Spleen (tissue), 11 donors: ENCODE results near the gene SLC1A3. TPM values are rescaled to one million over a fixed set of nuclear protein-coding genes. Genes with fewer than 3 reads are reported as not detected.

Experiments used
- DNase-seq: peaks from one replicate; pipeline ENCODE4 v3.0.0-alpha.2; 2020
- H3K27ac ChIP-seq, 8 donors: fragments of 200-600 bp; sonication (generic) in 7 of 8; 1 replicate in 4 of 8; 2 replicates in 4 of 8; pipeline versions ENCODE4 v1.5.0 to v1.8.0; 2016 to 2021; ENCODE audit warnings: inconsistent platforms in 4 of 8, mild to moderate bottlenecking in 4 of 8, moderate library complexity in 1 of 8
- H3K27me3 ChIP-seq, 7 donors: fragments of 200-600 bp; sonication (generic) in 6 of 7; replicated peaks in 1 of 7; 1 replicate in 4 of 7; 2 replicates in 3 of 7; pipeline versions ENCODE4 v1.5.0 to v1.8.0; 2016 to 2021; ENCODE audit warnings: inconsistent platforms in 3 of 7, mild to moderate bottlenecking in 1 of 7
- H3K36me3 ChIP-seq, 6 donors: fragments of 200-600 bp; sonication (generic) in 5 of 6; 1 replicate in 4 of 6; 2 replicates in 2 of 6; pipeline versions ENCODE4 v1.5.0 to v1.8.0; 2016 to 2021; ENCODE audit warnings: inconsistent platforms in 2 of 6
- H3K4me1 ChIP-seq, 6 donors: fragments of 200-600 bp; sonication (generic) in 5 of 6; 1 replicate in 3 of 6; 2 replicates in 3 of 6; pipeline versions ENCODE4 v1.5.0 to v1.8.0; 2016 to 2021; ENCODE audit warnings: inconsistent platforms in 3 of 6
- H3K4me3 ChIP-seq, 8 donors: fragments of 200-600 bp; sonication (generic) in 7 of 8; 1 replicate in 4 of 8; 2 replicates in 4 of 8; pipeline versions ENCODE4 v1.5.0 to v1.8.0; 2016 to 2021; ENCODE audit warnings: inconsistent platforms in 4 of 8, mild to moderate bottlenecking in 4 of 8, moderate library complexity in 2 of 8
- H3K9me3 ChIP-seq, 8 donors: fragments of 200-600 bp; sonication (generic) in 7 of 8; 1 replicate in 4 of 8; 2 replicates in 4 of 8; pipeline versions ENCODE4 v1.5.0 to v1.8.0; 2016 to 2021; ENCODE audit warnings: inconsistent platforms in 4 of 8
- POLR2A ChIP-seq, 3 donors: fragments of 450-650 bp; IDR thresholded peaks; one replicate each; pipeline ENCODE4 v1.5.1; 2017; ENCODE audit warnings: antibody characterized with exemption in 3 of 3, mild to moderate bottlenecking in 1 of 3
- POLR2AphosphoS5 ChIP-seq, 3 donors: sonication (generic); formaldehyde crosslinking; IDR thresholded peaks; one replicate each; pipeline ENCODE4 v1.5.1; 2017; ENCODE audit warnings: antibody characterized with exemption in 3 of 3
- WGBS, 5 donors: extraction: QIAGEN DNeasy Blood & Tissue Kit in 3 of 5; methylation state at CpG; one replicate each; pipeline versions ENCODE4 v1.1.5 to v1.1.7; 2013 to 2018; 5-methylcytosine and 5-hydroxymethylcytosine counted together
- intact Hi-C: fragments of 100-400 bp; cut with DNase I; formaldehyde crosslinking; loops from one replicate; pipeline ENCODE4 v1.15.0; 2023; ENCODE audit warnings: low total_unique reads
- polyA plus RNA-seq, 3 donors: library from polyadenylated mRNA; stranded (reverse); fragments of 200-250 nt; gene quantifications; one replicate each; pipeline ENCODE4 v1.2.1, GENCODE V29; 2013
- total RNA-seq, 7 donors: library from RNA; depleted of rRNA in 3 of 7; stranded (reverse); fragments of >200 nt in 3 of 7; fragmentation: NEBNext Ultra II Directional in 4 of 7; extraction: Animal tissue kit (Norgen Biotek cat#: 25700) in 4 of 7; gene quantifications; one replicate each; pipeline versions ENCODE4 v1.1.0 to v1.2.1, GENCODE V29; 2016 to 2021
- TF ChIP-seq, protein P1 (sequence below), 11 experiments: fragments of 200-600 bp in 7 of 11; fragments of 450-650 bp in 4 of 11; sonication (generic) in 4 of 11; IDR thresholded peaks in 8 of 11; conservative IDR thresholded peaks in 3 of 11; 1 replicate in 7 of 11; 2 replicates in 4 of 11; pipeline versions ENCODE4 v1.4.0 to v1.8.0; 2016 to 2021; ENCODE audit warnings: antibody characterized with exemption in 11 of 11, inconsistent platforms in 4 of 11, mild to moderate bottlenecking in 1 of 11
- donor health status: healthy with polysubstance abuse.
- donor health status: DM: no; HTN: no; CAD: no; lungs with moderate emphysema.
- donor health status: DM: no; HTN: no; CAD: no.
- donor health status: Bipolar disorder and iron deficiency.
- donor health status: healthy.
- donor health status: DM: no; HTN: no; CAD: no.
- donor health status: DM: yes; HTN: yes; CAD: no.

Gene SLC1A3
- total and polyA plus RNA-seq, 10 donors = 1.5 to 54.7 (median 25.2) TPM

DNA sequence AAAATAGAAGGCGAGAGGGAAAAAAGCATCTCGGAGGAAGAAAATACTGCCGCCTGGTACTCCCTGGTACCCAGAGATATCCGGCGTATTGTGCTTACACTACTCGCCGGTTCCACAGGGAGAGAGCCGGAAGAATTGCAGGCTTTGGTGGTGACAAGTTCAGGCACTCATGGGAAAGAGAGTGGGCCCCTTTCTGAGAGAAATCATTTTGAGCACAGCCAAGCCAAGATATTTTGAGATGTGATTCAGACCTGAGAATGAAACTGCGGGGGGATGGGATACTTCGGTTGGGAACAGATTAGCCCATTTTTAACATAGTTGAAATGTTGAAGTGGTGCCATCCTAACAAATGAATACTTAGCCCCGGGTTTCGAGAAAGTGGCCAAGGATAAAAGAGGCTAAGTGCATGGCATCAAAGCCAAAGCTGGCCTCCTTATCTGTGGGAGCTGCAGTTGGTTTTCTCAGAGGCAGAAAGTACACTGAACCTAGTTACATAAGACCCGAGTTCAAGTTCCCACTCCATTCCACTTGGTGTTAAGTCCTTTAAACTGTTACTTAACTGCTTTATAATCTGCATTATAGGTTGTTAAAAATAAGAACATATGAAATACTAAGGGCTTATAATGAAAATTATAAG lies 62.7 kb downstream of the SLC1A3 start:
- no peak overlapping the region for H3K4me3 ChIP-seq

DNA sequence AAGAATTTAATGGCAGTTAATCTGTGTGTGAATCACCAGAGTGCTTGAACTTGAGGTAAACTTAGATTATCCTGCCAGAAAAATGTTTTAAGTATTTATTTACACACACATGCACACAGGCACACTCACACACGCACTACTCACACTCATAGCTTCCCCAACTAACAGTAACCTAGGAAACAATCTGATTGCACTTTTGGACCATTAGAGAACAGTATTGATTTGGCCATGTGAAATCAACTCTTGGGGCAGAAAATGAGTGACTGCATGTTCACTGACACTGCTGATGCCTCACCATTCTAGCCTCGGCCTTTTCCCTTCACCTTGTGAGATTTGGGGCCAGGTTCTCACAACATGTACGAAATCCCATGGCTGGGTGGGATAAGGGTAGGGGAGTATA lies 64.1 kb downstream of the SLC1A3 start:
- TF ChIP-seq POLR2AphosphoS5 (IDR thresholded peaks at IDR 0.05) = no peak
- TF ChIP-seq, protein P1, sequence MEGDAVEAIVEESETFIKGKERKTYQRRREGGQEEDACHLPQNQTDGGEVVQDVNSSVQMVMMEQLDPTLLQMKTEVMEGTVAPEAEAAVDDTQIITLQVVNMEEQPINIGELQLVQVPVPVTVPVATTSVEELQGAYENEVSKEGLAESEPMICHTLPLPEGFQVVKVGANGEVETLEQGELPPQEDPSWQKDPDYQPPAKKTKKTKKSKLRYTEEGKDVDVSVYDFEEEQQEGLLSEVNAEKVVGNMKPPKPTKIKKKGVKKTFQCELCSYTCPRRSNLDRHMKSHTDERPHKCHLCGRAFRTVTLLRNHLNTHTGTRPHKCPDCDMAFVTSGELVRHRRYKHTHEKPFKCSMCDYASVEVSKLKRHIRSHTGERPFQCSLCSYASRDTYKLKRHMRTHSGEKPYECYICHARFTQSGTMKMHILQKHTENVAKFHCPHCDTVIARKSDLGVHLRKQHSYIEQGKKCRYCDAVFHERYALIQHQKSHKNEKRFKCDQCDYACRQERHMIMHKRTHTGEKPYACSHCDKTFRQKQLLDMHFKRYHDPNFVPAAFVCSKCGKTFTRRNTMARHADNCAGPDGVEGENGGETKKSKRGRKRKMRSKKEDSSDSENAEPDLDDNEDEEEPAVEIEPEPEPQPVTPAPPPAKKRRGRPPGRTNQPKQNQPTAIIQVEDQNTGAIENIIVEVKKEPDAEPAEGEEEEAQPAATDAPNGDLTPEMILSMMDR (IDR thresholded peaks at IDR 0.05 in 8 of 11, conservative IDR thresholded peaks at IDR 0.05 in 3 of 11) = no peak
- no peak for TF ChIP-seq POLR2A (IDR thresholded peaks at IDR 0.05)
- no peak for DNase-seq
- H3K27me3 ChIP-seq = no peaks in the 10 kb centered on the region
- 74 to 93% (median 86%) methylated on average over 3 of the region's 3 CpGs for WGBS, 5 donors
- H3K36me3 ChIP-seq = peaks cover 0 to 19% (median 0%) of the 10 kb centered on the region in 6 donors
- H3K27ac ChIP-seq = no peak overlapping the region
- intact Hi-C loops = no loop called here
- no peaks in the 10 kb centered on the region for H3K9me3 ChIP-seq
- H3K4me1 ChIP-seq = no peaks in the 10 kb centered on the region
- H3K4me3 ChIP-seq = no peak overlapping the region

More for the DNA sequence above, 62.7 kb downstream of the SLC1A3 start:
- intact Hi-C loops = no loop called here
- 87 to 93% (median 92%) methylated on average over 13 of the region's 13 CpGs for WGBS, 5 donors
- no peak overlapping the region for H3K27ac ChIP-seq
- no peaks in the 10 kb centered on the region for H3K9me3 ChIP-seq
- H3K36me3 ChIP-seq = peaks cover 0 to 19% (median 0%) of the 10 kb centered on the region in 6 donors
- no peaks in the 10 kb centered on the region for H3K27me3 ChIP-seq
- DNase-seq = no peak
- no peaks in the 10 kb centered on the region for H3K4me1 ChIP-seq
- no peak for TF ChIP-seq POLR2AphosphoS5 (IDR thresholded peaks at IDR 0.05)
- no peak for TF ChIP-seq POLR2A (IDR thresholded peaks at IDR 0.05)
- TF ChIP-seq, protein P1 (IDR thresholded peaks at IDR 0.05 in 8 of 11, conservative IDR thresholded peaks at IDR 0.05 in 3 of 11) = no peak

GRCh38 chr5:36675282-36675681 lies 68.9 kb downstream of the SLC1A3 start:
- H3K9me3 ChIP-seq = no peaks in the 10 kb centered on the region
- 82 to 93% (median 88%) methylated on average over 3 of the region's 3 CpGs for WGBS, 5 donors

More at GRCh38 chr5:36675282-36675681, 68.9 kb downstream of the SLC1A3 start:
- H3K4me3 ChIP-seq = no peak overlapping the region
- peaks cover 0 to 23% (median 0%) of the 10 kb centered on the region in 6 donors for H3K36me3 ChIP-seq
- TF ChIP-seq, protein P1 (IDR thresholded peaks at IDR 0.05 in 8 of 11, conservative IDR thresholded peaks at IDR 0.05 in 3 of 11) = no peak
- TF ChIP-seq POLR2AphosphoS5 (IDR thresholded peaks at IDR 0.05) (no peak), POLR2A (IDR thresholded peaks at IDR 0.05) (no peak)
- no peaks in the 10 kb centered on the region for H3K27me3 ChIP-seq
- H3K4me1 ChIP-seq = peaks cover 0 to 4% (median 0%) of the 10 kb centered on the region in 6 donors
- no peak overlapping the region for H3K27ac ChIP-seq
- DNase-seq = no peak
- intact Hi-C loops = no loop called here
